Cardiac fibroblast (primary cell): ENCODE measurements around the gene CACNA1A.

Source experiments
- DNase-seq, 2 donors: peaks; one replicate each; pipeline versions ENCODE4 v3.0.0 to v3.0.0-alpha.2; 2010; ENCODE audit warnings: low read depth in 2 of 2
- H3K4me3 ChIP-seq, 2 donors: replicated peaks in 1 of 2; 1 replicate in 1 of 2; 2 replicates in 1 of 2; pipeline ENCODE4 v1.5.1; 2011; ENCODE audit warnings: low read depth in 2 of 2, low read length in 2 of 2, mild to moderate bottlenecking in 2 of 2, moderate library complexity in 1 of 2
- TF ChIP-seq, protein P1 (sequence below): IDR thresholded peaks from one replicate; pipeline ENCODE4 v1.5.1; 2011; ENCODE audit warnings: low read depth, mild to moderate bottlenecking, low read length, inconsistent platforms

CACNA1A gene

DNA sequence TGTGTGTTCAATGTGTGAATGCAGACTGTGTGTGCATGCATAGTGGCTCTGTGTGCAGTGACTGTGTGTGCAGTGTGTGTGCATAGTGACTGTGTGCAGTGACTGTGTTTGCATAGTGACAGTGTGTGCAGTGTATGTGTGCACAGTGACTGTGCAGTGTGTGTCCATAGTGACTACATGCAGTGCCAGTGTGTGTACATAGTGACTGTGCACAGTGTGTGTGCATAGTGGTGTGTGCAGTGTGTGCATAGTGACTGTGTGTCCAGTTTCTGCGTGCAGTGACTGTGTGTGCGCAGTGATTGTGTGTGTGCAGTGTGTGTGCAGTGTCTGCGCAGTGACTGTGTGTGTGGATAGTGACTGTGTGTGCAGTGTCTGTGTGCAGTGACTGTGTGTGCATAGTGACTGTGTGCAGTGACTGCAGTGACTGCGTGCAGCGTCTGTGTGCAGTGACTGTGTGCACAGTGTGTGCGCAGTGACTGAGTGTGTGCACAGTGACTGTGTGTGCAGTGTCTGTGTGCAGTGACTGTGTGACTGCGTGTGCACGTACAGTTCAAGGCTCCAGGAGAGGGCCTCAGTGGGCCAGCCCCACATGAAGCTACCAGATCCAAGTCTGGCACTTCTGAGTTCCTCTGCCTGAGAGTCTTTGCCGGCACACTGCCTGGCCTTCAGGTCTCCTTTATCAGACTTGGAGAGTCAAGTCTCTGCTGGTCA, 265.8 kb downstream of the CACNA1A start:
- DNase-seq = no peak
- TF ChIP-seq, protein P1, sequence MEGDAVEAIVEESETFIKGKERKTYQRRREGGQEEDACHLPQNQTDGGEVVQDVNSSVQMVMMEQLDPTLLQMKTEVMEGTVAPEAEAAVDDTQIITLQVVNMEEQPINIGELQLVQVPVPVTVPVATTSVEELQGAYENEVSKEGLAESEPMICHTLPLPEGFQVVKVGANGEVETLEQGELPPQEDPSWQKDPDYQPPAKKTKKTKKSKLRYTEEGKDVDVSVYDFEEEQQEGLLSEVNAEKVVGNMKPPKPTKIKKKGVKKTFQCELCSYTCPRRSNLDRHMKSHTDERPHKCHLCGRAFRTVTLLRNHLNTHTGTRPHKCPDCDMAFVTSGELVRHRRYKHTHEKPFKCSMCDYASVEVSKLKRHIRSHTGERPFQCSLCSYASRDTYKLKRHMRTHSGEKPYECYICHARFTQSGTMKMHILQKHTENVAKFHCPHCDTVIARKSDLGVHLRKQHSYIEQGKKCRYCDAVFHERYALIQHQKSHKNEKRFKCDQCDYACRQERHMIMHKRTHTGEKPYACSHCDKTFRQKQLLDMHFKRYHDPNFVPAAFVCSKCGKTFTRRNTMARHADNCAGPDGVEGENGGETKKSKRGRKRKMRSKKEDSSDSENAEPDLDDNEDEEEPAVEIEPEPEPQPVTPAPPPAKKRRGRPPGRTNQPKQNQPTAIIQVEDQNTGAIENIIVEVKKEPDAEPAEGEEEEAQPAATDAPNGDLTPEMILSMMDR = no peak
- no peak overlapping the region for H3K4me3 ChIP-seq

DNA sequence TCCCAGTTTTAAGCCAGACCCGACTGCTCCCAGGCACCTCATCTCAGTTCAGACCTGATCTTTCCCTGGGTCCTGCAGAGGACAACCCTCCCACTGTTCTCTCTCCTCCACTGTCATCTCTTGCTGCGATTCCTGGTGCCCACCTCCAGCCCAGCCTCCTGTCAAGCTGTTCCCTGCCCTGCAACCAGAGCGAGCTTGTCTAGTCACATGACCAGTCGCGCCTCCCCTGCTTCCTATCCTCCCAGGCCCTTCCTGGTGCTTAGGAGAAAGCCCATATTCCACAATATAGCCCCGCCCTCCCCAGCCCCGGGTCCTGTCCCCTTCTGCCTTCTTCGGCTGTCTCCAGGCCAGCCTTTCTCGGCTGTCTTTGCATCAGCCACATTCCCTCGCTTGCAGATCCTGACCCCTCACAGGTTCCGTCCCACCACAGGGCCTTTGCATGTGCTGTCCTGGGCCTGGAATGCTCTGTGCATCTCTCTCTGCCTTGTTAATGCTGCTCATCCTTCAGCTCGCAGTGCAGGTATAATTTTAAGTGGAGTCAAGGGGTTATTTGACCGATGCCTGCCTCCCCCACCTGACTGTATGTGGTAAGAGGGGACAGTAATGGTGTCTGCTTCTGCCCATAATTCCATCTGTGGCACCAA, 267.3 kb downstream of the CACNA1A start:
- TF ChIP-seq, protein P1 = no peak
- DNase-seq = no peak

DNA sequence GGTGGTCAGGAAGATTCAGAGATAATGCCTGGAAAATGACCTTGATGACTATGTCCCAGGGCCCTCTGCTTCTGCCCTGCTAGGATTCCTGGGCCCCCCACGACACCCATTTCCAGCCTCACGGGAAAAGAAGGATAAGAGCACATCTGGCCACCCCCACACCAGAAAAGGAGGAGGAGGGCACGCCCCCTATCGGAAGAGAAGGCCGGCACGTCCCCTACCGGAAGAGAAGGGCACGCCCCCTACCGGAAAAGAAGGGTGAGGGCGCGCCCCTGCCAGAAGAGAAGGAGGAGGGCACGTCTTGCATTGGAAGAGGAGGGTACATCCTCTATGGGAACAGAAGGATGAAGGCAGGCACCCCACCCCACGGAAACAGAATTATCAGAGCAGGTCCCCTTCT, 271.8 kb downstream of the CACNA1A start:
- TF ChIP-seq, protein P1 = peak; percentile 67
- H3K4me3 ChIP-seq = no peak overlapping the region
- peak; percentile 12 to 46 for DNase-seq

More for the DNA sequence above, 267.3 kb downstream of the CACNA1A start:
- H3K4me3 ChIP-seq = no peak overlapping the region

DNA sequence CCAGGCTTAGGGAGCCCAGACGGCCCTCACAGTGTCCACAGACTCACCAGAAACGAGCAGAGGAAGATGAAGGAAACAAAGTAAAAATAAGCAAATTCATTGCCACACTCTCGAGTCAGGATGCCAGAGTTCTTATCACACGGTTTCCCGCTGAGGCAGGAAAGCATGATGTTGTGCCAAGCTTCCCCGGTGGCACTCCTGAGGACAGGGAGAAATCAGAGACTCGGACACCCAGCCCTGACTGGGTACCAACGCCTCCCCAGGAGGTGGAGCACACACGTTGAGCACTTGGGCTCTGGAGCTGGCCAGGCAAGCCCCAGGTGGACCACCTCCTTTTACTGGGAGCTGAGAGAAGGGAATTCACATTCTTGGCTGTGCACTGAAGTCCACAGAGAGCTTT, 274.6 kb downstream of the CACNA1A start:
- no peak overlapping the region for H3K4me3 ChIP-seq
- TF ChIP-seq, protein P1 = no peak
- peak in 1 of 2 donors; percentile 16 for DNase-seq

DNA sequence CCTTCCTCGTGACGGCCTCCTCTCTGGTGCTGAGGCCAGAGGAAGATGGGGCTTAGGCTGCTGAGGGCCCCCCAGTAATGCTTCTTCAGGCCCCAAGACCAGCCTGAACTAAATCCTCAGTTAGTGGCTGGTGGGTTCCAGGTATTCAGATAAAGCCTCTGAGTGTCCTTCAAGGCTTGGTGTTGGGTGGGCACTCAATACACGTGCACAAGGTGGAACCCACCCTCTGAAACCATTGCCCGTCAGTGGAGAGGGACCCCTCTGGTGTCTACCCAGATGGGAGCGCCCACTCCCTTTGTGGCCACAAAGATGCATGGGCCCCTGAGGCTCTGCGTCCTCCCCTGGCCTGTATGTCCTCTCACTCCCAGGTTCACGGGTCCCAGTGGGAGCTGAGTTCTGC, 277.0 kb downstream of the CACNA1A start:
- H3K4me3 ChIP-seq = no peak overlapping the region
- TF ChIP-seq, protein P1 = no peak
- no peak for DNase-seq

DNA sequence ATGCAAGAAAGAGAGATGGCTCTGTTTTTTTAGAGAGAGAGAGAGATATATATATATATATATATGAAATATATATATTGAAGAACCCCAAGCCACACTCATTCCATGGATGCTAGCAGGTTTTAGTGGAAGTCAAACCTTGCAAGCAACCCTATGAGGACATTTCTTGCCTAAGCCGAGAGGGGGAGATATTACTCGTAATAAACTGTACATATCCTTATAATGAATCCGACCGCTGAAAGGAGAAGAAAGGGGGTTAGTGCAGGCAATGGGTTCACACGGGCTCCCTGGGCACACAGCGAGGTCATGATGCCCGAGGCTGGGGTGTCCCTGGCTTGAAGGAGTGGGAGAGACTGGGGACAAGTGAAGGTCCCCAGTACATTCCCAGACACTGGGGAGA, 277.7 kb downstream of the CACNA1A start:
- peak in 1 of 2 donors; percentile 14 for DNase-seq
- TF ChIP-seq, protein P1 = no peak

More for the DNA sequence above, 277.7 kb downstream of the CACNA1A start:
- no peak overlapping the region for H3K4me3 ChIP-seq
